Measurements from ENCODE around the gene GFOD2.

Gene GFOD2

DNA sequence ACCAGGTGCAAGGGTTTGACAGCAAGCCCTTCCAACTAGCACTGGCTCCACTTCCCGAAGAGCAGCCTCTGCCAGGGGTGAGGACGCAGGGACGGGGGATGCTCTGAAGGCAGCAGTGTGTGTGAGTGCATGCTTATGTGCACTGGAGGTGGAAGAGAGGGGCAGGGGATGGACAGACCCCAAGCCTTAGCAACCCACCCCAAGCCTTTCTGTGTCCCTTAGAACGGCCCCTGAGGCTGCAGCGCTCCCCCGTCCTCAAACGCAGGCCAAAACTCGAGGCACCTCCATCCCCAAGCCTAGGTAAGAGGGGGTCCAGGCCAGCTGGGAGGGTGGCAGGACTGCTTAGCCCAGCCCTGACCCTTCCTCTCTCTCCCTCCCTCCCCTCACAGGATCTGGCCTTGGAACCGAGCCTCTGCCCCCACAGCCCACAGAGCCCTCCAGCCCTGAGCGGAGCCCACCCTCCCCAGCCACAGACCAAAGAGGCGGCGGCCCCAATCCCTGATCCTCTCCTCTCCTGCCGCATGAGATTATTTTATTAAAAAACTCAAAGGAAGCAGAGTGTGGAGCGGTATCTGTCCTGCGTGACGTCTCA, 62.0 kb downstream of the GFOD2 start:
- TF ChIP-seq, protein P1, sequence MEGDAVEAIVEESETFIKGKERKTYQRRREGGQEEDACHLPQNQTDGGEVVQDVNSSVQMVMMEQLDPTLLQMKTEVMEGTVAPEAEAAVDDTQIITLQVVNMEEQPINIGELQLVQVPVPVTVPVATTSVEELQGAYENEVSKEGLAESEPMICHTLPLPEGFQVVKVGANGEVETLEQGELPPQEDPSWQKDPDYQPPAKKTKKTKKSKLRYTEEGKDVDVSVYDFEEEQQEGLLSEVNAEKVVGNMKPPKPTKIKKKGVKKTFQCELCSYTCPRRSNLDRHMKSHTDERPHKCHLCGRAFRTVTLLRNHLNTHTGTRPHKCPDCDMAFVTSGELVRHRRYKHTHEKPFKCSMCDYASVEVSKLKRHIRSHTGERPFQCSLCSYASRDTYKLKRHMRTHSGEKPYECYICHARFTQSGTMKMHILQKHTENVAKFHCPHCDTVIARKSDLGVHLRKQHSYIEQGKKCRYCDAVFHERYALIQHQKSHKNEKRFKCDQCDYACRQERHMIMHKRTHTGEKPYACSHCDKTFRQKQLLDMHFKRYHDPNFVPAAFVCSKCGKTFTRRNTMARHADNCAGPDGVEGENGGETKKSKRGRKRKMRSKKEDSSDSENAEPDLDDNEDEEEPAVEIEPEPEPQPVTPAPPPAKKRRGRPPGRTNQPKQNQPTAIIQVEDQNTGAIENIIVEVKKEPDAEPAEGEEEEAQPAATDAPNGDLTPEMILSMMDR (IDR thresholded peaks at IDR 0.05; ENCODE audit: insufficient read depth, low read length, missing control alignments) = no peak
- ChIA-PET POLR2A (no interaction called here), CTCF (interaction anchor here (1.3 to 19.0 kb wide), 4 partner anchors 11 to 134 kb away, joined by 3 to 605 read pairs (median 27); partner anchors contain the start of genes CARMIL2 and RIPOR1)
- no peak overlapping the region for H3K4me3 ChIP-seq (ENCODE audit: low read depth, low read length)
- DNase-seq (ENCODE audit: low read depth, low spot score) = no peak

DNA sequence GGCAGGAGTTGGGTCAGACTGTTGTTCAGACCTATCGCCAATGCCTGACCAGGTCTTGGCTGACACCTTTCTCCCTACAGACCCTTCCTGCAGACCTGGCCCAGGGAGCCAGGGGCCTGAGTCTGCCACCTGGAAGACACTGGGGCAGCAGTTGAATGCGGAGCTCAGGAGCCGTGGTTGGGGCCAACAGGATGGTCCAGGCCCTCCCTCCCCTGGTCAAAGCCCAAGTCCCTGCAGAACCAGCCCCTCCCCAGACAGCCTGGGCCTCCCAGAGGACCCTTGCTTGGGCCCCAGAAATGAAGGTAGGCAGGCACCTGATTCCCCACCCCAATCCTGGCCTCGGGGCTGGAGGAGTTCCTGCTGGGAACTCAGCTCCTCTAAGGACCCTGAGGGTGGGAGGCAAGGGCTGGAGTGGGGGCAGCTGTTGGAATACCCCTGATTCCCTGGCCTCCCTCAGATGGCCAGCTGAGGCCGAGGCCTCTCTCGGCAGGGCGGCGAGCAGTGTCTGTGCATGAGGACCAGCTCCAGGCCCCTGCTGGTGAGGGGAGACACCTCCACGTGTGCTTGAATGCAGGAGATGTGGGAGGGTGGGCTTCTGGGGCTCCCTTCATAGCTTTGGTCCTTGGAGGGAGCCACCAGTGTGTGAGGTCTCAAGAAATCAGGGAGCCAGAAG, 62.6 kb downstream of the GFOD2 start:
- H3K4me3 ChIP-seq (ENCODE audit: low read depth, low read length) = no peak overlapping the region

DNA sequence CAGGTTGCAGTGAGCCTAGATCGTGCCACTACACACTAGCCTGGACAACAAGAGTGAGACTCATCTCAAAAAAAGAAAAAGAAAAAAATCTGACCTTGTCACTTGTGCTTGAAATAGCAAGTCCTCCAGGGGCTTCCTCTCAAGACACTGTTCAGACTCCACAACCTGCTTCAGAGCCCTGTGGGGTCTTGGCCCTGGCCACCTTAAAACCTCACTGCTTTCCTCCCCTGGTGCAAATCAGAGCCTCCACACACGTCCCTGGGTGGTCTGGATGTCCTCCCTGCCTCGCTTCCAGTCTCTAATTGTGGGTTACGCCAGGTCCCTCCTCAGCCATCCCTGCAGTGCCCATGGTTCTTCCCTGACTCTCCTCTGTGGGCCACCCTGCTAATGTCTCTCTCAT, 63.8 kb downstream of the GFOD2 start:
- ChIA-PET CTCF (interaction anchor here (1.0 kb wide), 1 partner anchor 108 kb away, joined by 3 read pairs; no protein-coding TSS in a partner anchor), POLR2A (no interaction called here)

More for the DNA sequence above, 62.6 kb downstream of the GFOD2 start:
- TF ChIP-seq, protein P1 (IDR thresholded peaks at IDR 0.05; ENCODE audit: insufficient read depth, low read length, missing control alignments) = no peak
- POLR2A ChIA-PET = interaction anchor here (0.6 kb wide), 1 partner anchor 95 kb away, joined by 3 read pairs; no protein-coding TSS in a partner anchor
- CTCF ChIA-PET = interaction anchor here (1.0 to 19.0 kb wide), 3 partner anchors 92 to 133 kb away, joined by 3 to 605 read pairs (median 3); partner anchors contain the start of gene RIPOR1
- no peak for DNase-seq (ENCODE audit: low read depth, low spot score)

DNA sequence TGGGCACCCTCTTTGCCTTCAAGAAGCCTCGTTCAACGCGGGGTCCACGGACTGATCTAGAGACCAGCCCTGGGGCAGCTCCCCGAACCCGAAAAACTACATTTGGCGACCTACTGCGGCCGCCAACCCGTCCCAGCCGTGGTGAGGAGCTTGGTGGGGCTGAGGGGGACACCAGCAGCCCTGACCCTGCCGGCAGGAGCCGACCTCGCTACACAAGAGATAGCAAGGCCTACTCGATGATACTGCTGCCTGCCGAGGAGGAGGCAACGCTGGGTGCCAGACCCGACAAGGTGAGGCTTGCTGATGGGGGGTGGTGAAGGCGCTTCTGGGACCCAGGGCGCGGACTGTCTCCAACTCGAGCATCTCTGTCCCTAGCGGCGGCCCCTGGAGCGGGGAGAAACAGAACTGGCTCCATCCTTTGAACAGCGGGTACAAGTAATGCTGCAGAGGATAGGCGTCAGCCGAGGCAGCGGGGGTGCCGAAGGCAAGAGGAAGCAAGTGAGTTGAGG, 64.7 kb downstream of the GFOD2 start:
- no peak for DNase-seq (ENCODE audit: low read depth, low spot score)
- CTCF ChIA-PET = interaction anchor here (1.3 kb wide), 1 partner anchor 9 kb away, joined by 3 read pairs; the partner anchor contains the start of gene CARMIL2
- POLR2A ChIA-PET = no interaction called here
- H3K4me3 ChIP-seq (ENCODE audit: low read depth, low read length) = no peak overlapping the region
- TF ChIP-seq, protein P1 (IDR thresholded peaks at IDR 0.05; ENCODE audit: insufficient read depth, low read length, missing control alignments) = no peak

More for the DNA sequence above, 63.8 kb downstream of the GFOD2 start:
- H3K4me3 ChIP-seq (ENCODE audit: low read depth, low read length) = no peak overlapping the region
- no peak for DNase-seq (ENCODE audit: low read depth, low spot score)
- TF ChIP-seq, protein P1 (IDR thresholded peaks at IDR 0.05; ENCODE audit: insufficient read depth, low read length, missing control alignments) = no peak

DNA sequence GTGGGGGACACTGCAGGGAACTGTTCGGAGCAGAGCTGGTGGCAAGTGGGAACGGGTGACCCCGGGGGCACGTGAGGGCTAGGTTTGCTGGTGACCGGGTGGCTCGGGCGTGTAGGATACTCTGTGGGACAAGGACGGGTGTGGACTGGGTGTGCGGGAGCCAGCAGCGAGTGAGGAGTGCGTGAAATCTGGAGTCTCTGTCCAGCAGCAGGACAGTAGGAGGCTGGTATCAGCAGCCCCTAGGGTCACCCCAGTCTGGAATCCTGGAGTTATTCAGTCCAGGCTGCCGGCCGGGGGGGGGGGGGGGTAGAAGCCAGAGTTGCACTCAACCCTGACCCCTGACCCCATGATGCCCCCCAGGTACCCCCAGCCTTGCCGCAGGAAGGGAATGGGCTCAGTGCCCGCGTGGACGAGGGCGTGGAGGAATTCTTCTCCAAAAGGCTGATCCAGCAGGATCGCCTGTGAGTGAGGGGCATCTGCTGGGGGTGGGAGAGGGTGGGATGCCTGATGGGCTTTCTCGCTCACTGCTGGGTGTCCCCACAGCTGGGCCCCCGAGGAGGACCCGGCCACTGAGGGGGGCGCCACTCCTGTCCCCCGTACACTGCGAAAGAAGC, 65.2 kb downstream of the GFOD2 start:
- POLR2A ChIA-PET = no interaction called here

More for the DNA sequence above, 65.2 kb downstream of the GFOD2 start:
- no peak for DNase-seq (ENCODE audit: low read depth, low spot score)
- TF ChIP-seq, protein P1 (IDR thresholded peaks at IDR 0.05; ENCODE audit: insufficient read depth, low read length, missing control alignments) = no peak
- peak overlapping the region; percentile 59 for H3K4me3 ChIP-seq (ENCODE audit: low read depth, low read length)
- CTCF ChIA-PET = interaction anchor here (1.3 kb wide), 1 partner anchor 9 kb away, joined by 3 read pairs; the partner anchor contains the start of gene CARMIL2
